Natural killer cell (primary cell): ENCODE data around the gene SPECC1. TPM values are rescaled to one million over a fixed set of nuclear protein-coding genes. Genes with fewer than 3 reads are reported as not detected.

Source experiments
- ATAC-seq, 3 donors: fragments of 150-1000 bp in 2 of 3; fragments of 200-7000 bp in 1 of 3; cut with Tn5 transposase; 1 replicate in 1 of 3; 2 replicates in 2 of 3; pipeline ENCODE4 v1.10.0; 2021; ENCODE audit warnings: mild to moderate bottlenecking in 2 of 3, moderate library complexity in 2 of 3
- DNase-seq, 2 donors: peaks; one replicate each; pipeline versions ENCODE4 v3.0.0 to v3.0.0-alpha.2; 2013 to 2021; ENCODE audit warnings: mixed read lengths in 1 of 2
- H3K27ac ChIP-seq: one replicate; pipeline ENCODE4 v1.5.1; 2013; ENCODE audit warnings: mild to moderate bottlenecking, low read length
- H3K27me3 ChIP-seq: one replicate; pipeline ENCODE4 v1.6.1; 2013; ENCODE audit warnings: low read length; ENCODE audit not compliant: control insufficient read depth, insufficient read depth
- H3K36me3 ChIP-seq: one replicate; pipeline ENCODE4 v1.6.1; 2013; ENCODE audit warnings: low read length; ENCODE audit not compliant: control insufficient read depth, insufficient read depth
- H3K4me1 ChIP-seq: one replicate; pipeline ENCODE4 v1.6.1; 2013; ENCODE audit warnings: low read length; ENCODE audit not compliant: control insufficient read depth, insufficient read depth
- H3K4me3 ChIP-seq: one replicate; pipeline ENCODE4 v1.5.1; 2013; ENCODE audit warnings: low read length
- H3K9me3 ChIP-seq: one replicate; pipeline ENCODE4 v1.6.1; 2013; ENCODE audit warnings: low read length; ENCODE audit not compliant: control insufficient read depth, insufficient read depth
- H3K27ac Mint-ChIP-seq, 2 donors: one replicate each; pipeline ENCODE4 v1.8.0; 2022; ENCODE audit warnings: mild to moderate bottlenecking in 2 of 2, mixed read lengths in 2 of 2, moderate library complexity in 1 of 2
- H3K27me3 Mint-ChIP-seq, 2 donors: one replicate each; pipeline ENCODE4 v1.8.0; 2022; ENCODE audit warnings: low read depth in 2 of 2, mixed read lengths in 2 of 2
- H3K36me3 Mint-ChIP-seq: one replicate; pipeline ENCODE4 v1.8.0; 2022; ENCODE audit warnings: mixed read lengths
- H3K4me1 Mint-ChIP-seq, 2 donors: one replicate each; pipeline ENCODE4 v1.8.0; 2022; ENCODE audit warnings: mixed read lengths in 2 of 2
- H3K4me3 Mint-ChIP-seq: one replicate; pipeline ENCODE4 v1.8.0; 2022; ENCODE audit warnings: mild to moderate bottlenecking, moderate library complexity, mixed read lengths
- H3K9me3 Mint-ChIP-seq, 2 donors: one replicate each; pipeline ENCODE4 v1.8.0; 2022; ENCODE audit warnings: mixed read lengths in 2 of 2
- CTCF ChIP-seq: fragments of 200-600 bp; IDR thresholded peaks from one replicate; pipeline ENCODE4 v1.8.0; 2022; ENCODE audit warnings: antibody characterized with exemption
- WGBS: methylation state at CpG from one replicate; pipeline ENCODE4 v1.1.7; 2013; ENCODE audit warnings: missing lambda C conversion rate; ENCODE audit not compliant: insufficient coverage; 5-methylcytosine and 5-hydroxymethylcytosine counted together
- intact Hi-C: fragments of 100-400 bp; cut with micrococcal nuclease; formaldehyde crosslinking; loops from one replicate; pipeline ENCODE4 v1.14.2; 2022
- total RNA-seq, 4 donors: library from RNA; stranded (reverse); fragments of 120-200 nt in 1 of 4; gene quantifications; one replicate each; pipeline versions ENCODE4 v1.2.3 to v1.2.4, GENCODE V29; 2013 to 2022

SPECC1 gene
- total RNA-seq, 3 donors from 2014 or later (not counting 1 experiment from before 2014, with no cell fraction given) = 29.3 to 45.1 (median 37.2) TPM

GRCh38 chr17:20142268-20142667 is 133.1 kb downstream of the SPECC1 start:
- H3K27ac Mint-ChIP-seq = no peak overlapping the region
- no peaks in the 10 kb centered on the region for H3K27me3 ChIP-seq
- no peaks in the 10 kb centered on the region for H3K9me3 Mint-ChIP-seq
- DNase-seq (no peak), ATAC-seq (no peak)
- H3K4me1 Mint-ChIP-seq = no peaks in the 10 kb centered on the region
- H3K27ac ChIP-seq = no peak overlapping the region
- no peaks in the 10 kb centered on the region for H3K9me3 ChIP-seq
- no peaks in the 10 kb centered on the region for H3K36me3 ChIP-seq
- no peak overlapping the region for H3K4me3 Mint-ChIP-seq
- H3K4me1 ChIP-seq = no peaks in the 10 kb centered on the region
- no peaks in the 10 kb centered on the region for H3K36me3 Mint-ChIP-seq
- TF ChIP-seq CTCF = no peak
- H3K27me3 Mint-ChIP-seq = no peaks in the 10 kb centered on the region
- no peak overlapping the region for H3K4me3 ChIP-seq
- intact Hi-C loops = no loop called here
- WGBS = 97% methylated on average over 6 of the region's 6 CpGs

- Histone ChIP-seq H3K36me3 (no peaks in the 10 kb centered on the region), H3K27me3 (no peaks in the 10 kb centered on the region), H3K4me1 (no peaks in the 10 kb centered on the region), H3K4me3 (no peak overlapping the region), H3K9me3 (no peaks in the 10 kb centered on the region), H3K27ac (no peak overlapping the region)
- 98% methylated on average over 7 of the region's 8 CpGs for WGBS
- Mint-ChIP-seq H3K36me3 (no peaks in the 10 kb centered on the region), H3K27ac (no peak overlapping the region), H3K4me1 (no peaks in the 10 kb centered on the region), H3K4me3 (no peak overlapping the region), H3K27me3 (no peaks in the 10 kb centered on the region), H3K9me3 (no peaks in the 10 kb centered on the region)
- DNase-seq (no peak), ATAC-seq (no peak)
- no peak for TF ChIP-seq CTCF
- intact Hi-C loops = no loop called here
These were observed 134.6 kb downstream of the SPECC1 start for GRCh38 chr17:20143740-20144139.

GRCh38 chr17:20145567-20145966 is 136.4 kb downstream of the SPECC1 start:
- Mint-ChIP-seq H3K4me3 (no peak overlapping the region), H3K9me3 (no peaks in the 10 kb centered on the region), H3K36me3 (no peaks in the 10 kb centered on the region), H3K27ac (no peak overlapping the region), H3K27me3 (no peaks in the 10 kb centered on the region), H3K4me1 (no peaks in the 10 kb centered on the region)
- 86% methylated on average over 1 of the region's 1 CpG for WGBS
- Histone ChIP-seq H3K27ac (no peak overlapping the region), H3K4me3 (no peak overlapping the region), H3K27me3 (no peaks in the 10 kb centered on the region), H3K36me3 (no peaks in the 10 kb centered on the region), H3K9me3 (no peaks in the 10 kb centered on the region), H3K4me1 (no peaks in the 10 kb centered on the region)
- intact Hi-C loops = no loop called here
- ATAC-seq = no peak
- DNase-seq = no peak
- TF ChIP-seq CTCF = no peak

- Mint-ChIP-seq H3K4me1 (no peaks in the 10 kb centered on the region), H3K9me3 (no peaks in the 10 kb centered on the region), H3K4me3 (no peak overlapping the region), H3K27me3 (no peaks in the 10 kb centered on the region), H3K36me3 (no peaks in the 10 kb centered on the region), H3K27ac (no peak overlapping the region)
- H3K27ac ChIP-seq = no peak overlapping the region
- H3K9me3 ChIP-seq = no peaks in the 10 kb centered on the region
- DNase-seq (no peak), ATAC-seq (no peak)
- WGBS = 87% methylated on average over 4 of the region's 4 CpGs
- no peaks in the 10 kb centered on the region for H3K36me3 ChIP-seq
- no peaks in the 10 kb centered on the region for H3K27me3 ChIP-seq
- no peak overlapping the region for H3K4me3 ChIP-seq
- TF ChIP-seq CTCF = no peak
- H3K4me1 ChIP-seq = no peaks in the 10 kb centered on the region
- intact Hi-C loops = no loop called here
These were observed 140.1 kb downstream of the SPECC1 start for GRCh38 chr17:20149251-20149650.
